ENCODE results near the gene LIN54.

DNA sequence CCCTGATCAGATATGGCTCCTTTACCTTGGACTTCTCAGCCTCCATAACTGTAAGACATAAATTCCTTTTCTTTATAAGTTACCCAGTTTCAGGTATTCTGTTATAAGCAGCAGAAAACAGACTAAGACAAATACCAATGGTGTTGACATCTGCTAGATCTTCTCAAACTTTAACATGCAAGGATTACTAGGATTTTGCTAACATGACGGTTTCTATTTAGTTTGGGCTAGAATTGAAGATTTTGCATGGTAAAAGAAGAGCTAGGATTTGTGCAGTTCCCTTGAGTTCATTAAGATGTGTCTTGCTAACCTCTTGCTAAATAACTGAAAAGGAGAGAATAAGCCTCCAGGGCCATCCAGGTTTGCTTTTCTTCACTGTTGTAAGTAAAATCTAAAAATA is 19.1 kb upstream of the LIN54 start:
- TF ChIP-seq YY1 (IDR thresholded peaks at IDR 0.05; ENCODE audit: insufficient read depth, insufficient read length) (no peak), ZNF274 (IDR thresholded peaks at IDR 0.05; ENCODE audit: low read depth, low read length) (no peak)
